Panc1 (cell line): ENCODE results near the gene ATP2B2. TPM values are rescaled to one million over a fixed set of nuclear protein-coding genes. Genes with fewer than 3 reads are reported as not detected.

Experiments
- ATAC-seq: fragments of 200-7000 bp; cut with Tn5 transposase; 2 replicates; pipeline ENCODE4 v1.9.1; 2020; ENCODE audit warnings: mild to moderate bottlenecking, moderate library complexity
- BruUV-seq: library from RNA; stranded (reverse); fragments of 400-500 nt; replicated peaks from 2 replicates; lab custom pipeline; 2021; lab: Mats Ljungman, UMichigan
- CTCF ChIA-PET: fragments of 300-600 bp; sonication (Branson Sonifier 250); formaldehyde crosslinking; loops from one replicate; lab custom pipeline; 2022; ENCODE audit warnings: antibody characterized with exemption; lab: Charles Lee
- POLR2A ChIA-PET: fragments of 300-600 bp; sonication (Branson Sonifier 250); formaldehyde crosslinking; loops from one replicate; lab custom pipeline; 2022; ENCODE audit warnings: antibody characterized with exemption; lab: Charles Lee
- DNase-seq: peaks from one replicate; pipeline ENCODE4 v3.0.0-alpha.2; 2010; ENCODE audit warnings: low read depth, low spot score
- H3K27ac ChIP-seq: 2 replicates; pipeline ENCODE4 v1.5.1; 2011; ENCODE audit warnings: mild to moderate bottlenecking, low read length, inconsistent platforms
- H3K27me3 ChIP-seq: fragments of 200-500 bp; sonication (Bioruptor generic); 2 replicates; pipeline ENCODE4 v1.6.0; 2014; ENCODE audit warnings: low read length, inconsistent platforms; ENCODE audit not compliant: control insufficient read depth, insufficient read depth
- H3K36me3 ChIP-seq: fragments of 200-500 bp; sonication (Bioruptor generic); 2 replicates; pipeline ENCODE4 v1.5.1; 2014; ENCODE audit warnings: inconsistent platforms, mild to moderate bottlenecking, low read length, moderate library complexity; ENCODE audit not compliant: control insufficient read depth, insufficient read depth
- H3K4me1 ChIP-seq: 2 replicates; pipeline ENCODE4 v1.5.1; 2011; ENCODE audit warnings: inconsistent platforms, mild to moderate bottlenecking, low read length, moderate library complexity; ENCODE audit not compliant: control insufficient read depth, insufficient read depth
- H3K4me3 ChIP-seq, 2 experiments: 2 replicates each; pipeline ENCODE4 v1.5.1; 2011 to 2012; ENCODE audit warnings: low read depth in 2 of 2, low read length in 2 of 2, mild to moderate bottlenecking in 2 of 2, inconsistent platforms in 1 of 2, moderate library complexity in 1 of 2
- H3K9me3 ChIP-seq: fragments of 200-500 bp; sonication (Bioruptor generic); 2 replicates; pipeline ENCODE4 v1.5.1; 2014; ENCODE audit warnings: low read depth, mild to moderate bottlenecking, inconsistent platforms, low read length, moderate library complexity; ENCODE audit not compliant: control insufficient read depth, insufficient read depth
- CTCF ChIP-seq: fragments of 450-650 bp; IDR thresholded peaks from 2 replicates; pipeline ENCODE4 v1.5.1; 2017; ENCODE audit warnings: mild to moderate bottlenecking
- POLR2AphosphoS5 ChIP-seq: IDR thresholded peaks from 2 replicates; pipeline ENCODE4 v1.6.1; 2012; ENCODE audit warnings: mild to moderate bottlenecking, low read depth, low read length, moderate library complexity
- REST ChIP-seq, 2 experiments: IDR thresholded peaks; 2 replicates each; pipeline ENCODE4 v1.6.1; 2011 to 2012; ENCODE audit warnings: low read depth in 2 of 2, control low read depth in 1 of 2, low read length in 1 of 2, mild to moderate bottlenecking in 1 of 2, moderate library complexity in 1 of 2; ENCODE audit not compliant: insufficient read depth in 1 of 2
- SIN3A ChIP-seq: IDR thresholded peaks from 2 replicates; pipeline ENCODE4 v1.6.1; 2012; ENCODE audit warnings: low read depth, mild to moderate bottlenecking, low read length, moderate library complexity, borderline replicate concordance; ENCODE audit not compliant: insufficient read depth
- TCF7L2 ChIP-seq: IDR thresholded peaks from 2 replicates; pipeline ENCODE4 v1.6.1; 2011; ENCODE audit warnings: mild to moderate bottlenecking, low read depth, low read length, inconsistent platforms
- in situ Hi-C: cut with HindIII; loops from 2 replicates; pipeline ENCODE4 v1.10.0; 2016; ENCODE audit warnings: low sequenced_read_pairs, low pct_unique_long_range_greater_than_20kb
- intact Hi-C: fragments of 100-400 bp; cut with micrococcal nuclease; formaldehyde crosslinking; loops from one replicate; pipeline ENCODE4 v1.10.0; 2022; ENCODE audit not compliant: unreplicated experiment
- total RNA-seq: library from RNA; stranded (reverse); gene quantifications from one replicate; pipeline ENCODE4 v1.2.1, GENCODE V29; 2021; ENCODE audit not compliant: unreplicated experiment

ATP2B2 gene
- total RNA-seq, 1 experiment from 2014 or later: not detected

- H3K9me3 ChIP-seq: no peaks in the 10 kb centered on the region
- POLR2A ChIA-PET: no interaction called here
- no TSS peak for BruUV-seq
- DNase-seq: no peak
- CTCF ChIA-PET: no interaction called here
- in situ Hi-C loops: no loop called here
- no peaks in the 10 kb centered on the region for H3K27me3 ChIP-seq
- peaks cover 9% of the 10 kb centered on the region; the same call in 1 of the 2 replicates for H3K36me3 ChIP-seq
- no peak overlapping the region for H3K27ac ChIP-seq
- no peaks in the 10 kb centered on the region for H3K4me1 ChIP-seq
- no peak for TF ChIP-seq REST (IDR thresholded peaks at IDR 0.05; ENCODE audit: insufficient read depth in 1 of 2, low read depth in 2 of 2, low read length in 1 of 2)
- TF ChIP-seq SIN3A: no peak
- TF ChIP-seq CTCF: no peak
- no peak for TF ChIP-seq POLR2AphosphoS5
- TF ChIP-seq TCF7L2: no peak
- no peak for ATAC-seq
- no peak overlapping the region for H3K4me3 ChIP-seq
- intact Hi-C loops: no loop called here
Observed at GRCh38 chr3:10283638-10284037, 221.7 kb downstream of the ATP2B2 start.

GRCh38 chr3:10281951-10282350 lies 223.4 kb downstream of the ATP2B2 start:
- TF ChIP-seq SIN3A: no peak
- TF ChIP-seq POLR2AphosphoS5: no peak
- TF ChIP-seq TCF7L2: no peak
- no peak for TF ChIP-seq REST (IDR thresholded peaks at IDR 0.05; ENCODE audit: insufficient read depth in 1 of 2, low read depth in 2 of 2, low read length in 1 of 2)
- no peak for TF ChIP-seq CTCF
- DNase-seq: no peak
- Histone ChIP-seq H3K9me3 (no peaks in the 10 kb centered on the region), H3K27ac (no peak overlapping the region), H3K36me3 (peaks cover 9% of the 10 kb centered on the region; the same call in 1 of the 2 replicates), H3K27me3 (no peaks in the 10 kb centered on the region), H3K4me3 (no peak overlapping the region), H3K4me1 (no peaks in the 10 kb centered on the region)
- POLR2A ChIA-PET: no interaction called here
- intact Hi-C loops (no loop called here), in situ Hi-C loops (no loop called here)
- no TSS peak for BruUV-seq
- CTCF ChIA-PET: no interaction called here
- no peak for ATAC-seq
